ENCODE data around the gene SNAP47. TPM values are rescaled to one million over a fixed set of nuclear protein-coding genes. Genes with fewer than 3 reads are reported as not detected.

SNAP47 gene
- total RNA-seq, 1 experiment from 2014 or later = 39.4 TPM

- Mint-ChIP-seq H3K36me3 (ENCODE audit: insufficient read depth, unreplicated experiment) (no peaks in the 10 kb centered on the region), H3K27me3 (ENCODE audit: unreplicated experiment) (no peaks in the 10 kb centered on the region), H3K27ac (ENCODE audit: unreplicated experiment) (no peak overlapping the region), H3K4me1 (ENCODE audit: low read depth, unreplicated experiment) (no peaks in the 10 kb centered on the region), H3K9me3 (ENCODE audit: low read depth, unreplicated experiment) (no peaks in the 10 kb centered on the region), H3K4me3 (ENCODE audit: low read depth, unreplicated experiment) (no peak overlapping the region)
- BruUV-seq (replicated peaks) = no TSS peak
- TF ChIP-seq, protein P1, sequence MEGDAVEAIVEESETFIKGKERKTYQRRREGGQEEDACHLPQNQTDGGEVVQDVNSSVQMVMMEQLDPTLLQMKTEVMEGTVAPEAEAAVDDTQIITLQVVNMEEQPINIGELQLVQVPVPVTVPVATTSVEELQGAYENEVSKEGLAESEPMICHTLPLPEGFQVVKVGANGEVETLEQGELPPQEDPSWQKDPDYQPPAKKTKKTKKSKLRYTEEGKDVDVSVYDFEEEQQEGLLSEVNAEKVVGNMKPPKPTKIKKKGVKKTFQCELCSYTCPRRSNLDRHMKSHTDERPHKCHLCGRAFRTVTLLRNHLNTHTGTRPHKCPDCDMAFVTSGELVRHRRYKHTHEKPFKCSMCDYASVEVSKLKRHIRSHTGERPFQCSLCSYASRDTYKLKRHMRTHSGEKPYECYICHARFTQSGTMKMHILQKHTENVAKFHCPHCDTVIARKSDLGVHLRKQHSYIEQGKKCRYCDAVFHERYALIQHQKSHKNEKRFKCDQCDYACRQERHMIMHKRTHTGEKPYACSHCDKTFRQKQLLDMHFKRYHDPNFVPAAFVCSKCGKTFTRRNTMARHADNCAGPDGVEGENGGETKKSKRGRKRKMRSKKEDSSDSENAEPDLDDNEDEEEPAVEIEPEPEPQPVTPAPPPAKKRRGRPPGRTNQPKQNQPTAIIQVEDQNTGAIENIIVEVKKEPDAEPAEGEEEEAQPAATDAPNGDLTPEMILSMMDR (IDR thresholded peaks at IDR 0.05; ENCODE audit: unreplicated experiment) = no peak
- intact Hi-C loops (cut with micrococcal nuclease; ENCODE audit: unreplicated experiment) = no loop called here
- DNase-seq = no peak
- CTCF ChIA-PET = interaction anchor here (0.7 kb wide), 1 partner anchor 478 kb away, joined by 3 read pairs; no protein-coding TSS in a partner anchor
Observed at GRCh38 chr1:227771771-227772170, 36.5 kb downstream of the SNAP47 start.

DNA sequence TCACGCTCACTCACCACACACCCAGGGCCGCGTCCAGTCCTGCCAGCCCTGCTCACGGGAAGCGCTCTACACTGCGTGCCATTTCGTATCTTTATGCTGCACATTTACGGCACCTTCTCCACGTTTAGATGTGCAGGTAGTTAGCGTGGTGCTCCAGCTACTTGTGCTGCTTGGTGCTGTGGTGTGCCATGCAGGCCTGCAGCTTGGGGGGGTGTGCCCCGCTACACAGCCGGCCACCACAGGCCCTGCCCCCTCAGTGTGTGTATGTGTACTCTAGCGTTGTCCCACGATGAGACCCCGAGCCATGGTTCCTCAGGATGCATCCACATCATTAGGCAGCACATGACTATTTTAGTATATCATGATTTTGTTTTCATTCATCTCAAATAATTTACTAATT, 38.3 kb downstream of the SNAP47 start:
- no peak overlapping the region for H3K27ac Mint-ChIP-seq (ENCODE audit: unreplicated experiment)
- no TSS peak for BruUV-seq (replicated peaks)
- intact Hi-C loops (cut with micrococcal nuclease; ENCODE audit: unreplicated experiment) = no loop called here
- CTCF ChIA-PET = no interaction called here
- TF ChIP-seq, protein P1 (IDR thresholded peaks at IDR 0.05; ENCODE audit: unreplicated experiment) = no peak
- no peaks in the 10 kb centered on the region for H3K36me3 Mint-ChIP-seq (ENCODE audit: insufficient read depth, unreplicated experiment)
- H3K4me1 Mint-ChIP-seq (ENCODE audit: low read depth, unreplicated experiment) = no peaks in the 10 kb centered on the region
- no peak for DNase-seq
- H3K27me3 Mint-ChIP-seq (ENCODE audit: unreplicated experiment) = no peaks in the 10 kb centered on the region
- no peak overlapping the region for H3K4me3 Mint-ChIP-seq (ENCODE audit: low read depth, unreplicated experiment)
- no peaks in the 10 kb centered on the region for H3K9me3 Mint-ChIP-seq (ENCODE audit: low read depth, unreplicated experiment)

DNA sequence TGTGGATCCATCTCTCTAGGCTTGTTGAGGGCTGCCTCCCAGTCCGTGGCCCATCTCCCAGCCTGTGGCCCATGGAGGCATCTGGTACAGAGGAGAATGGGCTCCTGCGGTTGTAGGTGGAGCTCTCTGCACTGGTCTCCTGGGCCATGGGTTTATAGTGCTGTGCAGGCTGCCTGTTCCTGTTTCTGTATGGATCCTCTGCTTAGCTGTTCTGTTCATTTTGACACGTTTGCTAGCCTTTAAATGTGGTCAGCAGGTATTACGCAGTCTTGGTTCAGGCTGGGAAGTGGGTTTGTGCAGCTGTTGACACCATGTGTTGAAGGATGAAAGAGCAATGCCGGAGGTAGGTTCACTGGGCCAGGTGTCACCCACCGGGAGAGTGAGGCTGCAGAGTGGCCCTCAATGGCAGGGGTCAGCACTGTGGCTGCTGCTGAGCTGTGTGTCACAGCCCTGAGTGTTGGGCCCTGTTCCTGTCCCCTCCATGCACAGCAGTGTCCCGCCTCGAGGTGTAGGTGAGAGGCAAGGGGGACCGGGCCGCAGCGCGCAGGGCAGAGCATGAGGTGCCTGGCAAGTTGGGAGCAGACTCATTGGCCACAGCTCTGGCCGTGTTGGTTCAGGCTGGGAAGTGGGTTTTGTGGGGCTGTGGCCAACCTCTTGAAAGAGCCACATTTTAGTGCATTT, 39.0 kb downstream of the SNAP47 start:
- Mint-ChIP-seq H3K9me3 (ENCODE audit: low read depth, unreplicated experiment) (no peaks in the 10 kb centered on the region), H3K27me3 (ENCODE audit: unreplicated experiment) (no peaks in the 10 kb centered on the region), H3K4me1 (ENCODE audit: low read depth, unreplicated experiment) (no peaks in the 10 kb centered on the region), H3K36me3 (ENCODE audit: insufficient read depth, unreplicated experiment) (no peaks in the 10 kb centered on the region), H3K27ac (ENCODE audit: unreplicated experiment) (no peak overlapping the region), H3K4me3 (ENCODE audit: low read depth, unreplicated experiment) (no peak overlapping the region)
- TF ChIP-seq, protein P1 (IDR thresholded peaks at IDR 0.05; ENCODE audit: unreplicated experiment) = no peak
- no TSS peak for BruUV-seq (replicated peaks)
- no peak for DNase-seq
- intact Hi-C loops (cut with micrococcal nuclease; ENCODE audit: unreplicated experiment) = no loop called here
- CTCF ChIA-PET = no interaction called here

DNA sequence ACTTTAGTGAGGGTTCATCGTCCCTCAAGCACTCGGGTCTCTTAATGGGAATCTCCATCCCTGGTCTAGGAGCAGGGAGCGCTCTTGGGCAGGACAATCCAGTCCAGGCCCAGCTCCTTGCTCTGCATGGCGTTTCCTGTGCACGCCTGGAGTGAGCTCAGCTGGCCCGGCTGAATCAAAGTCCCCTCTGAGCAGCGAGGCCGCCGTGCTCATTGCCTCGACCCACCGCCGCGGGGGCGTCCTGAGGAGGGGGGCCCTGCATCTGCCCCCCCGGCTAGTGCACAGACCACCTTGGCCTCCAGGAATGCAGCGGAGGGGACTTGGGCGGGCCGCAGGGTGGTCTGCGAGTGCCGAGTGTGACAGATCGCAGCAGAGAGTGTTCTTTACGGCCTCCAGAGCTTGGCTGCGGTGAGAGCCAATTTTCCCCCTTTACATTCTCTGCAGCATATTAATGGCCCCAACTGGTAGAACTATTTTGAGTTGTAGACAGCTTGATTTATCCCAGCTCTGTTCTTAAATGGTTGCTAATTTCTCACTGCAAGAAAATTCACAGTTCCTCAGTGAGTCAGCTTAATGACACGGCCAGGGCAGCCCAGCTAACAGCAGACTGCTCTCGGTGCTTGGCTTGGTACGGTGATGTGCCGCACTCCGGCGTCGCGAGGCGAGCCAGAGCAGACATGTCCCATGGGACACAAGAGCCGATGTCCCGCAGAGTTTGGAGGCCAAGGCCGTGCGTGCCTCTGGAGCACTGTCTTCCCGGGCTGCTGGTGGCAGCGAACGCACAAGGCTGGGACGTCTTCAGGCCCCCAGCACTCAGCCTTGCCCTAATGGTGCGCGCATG, 39.8 kb downstream of the SNAP47 start:
- no peaks in the 10 kb centered on the region for H3K27me3 Mint-ChIP-seq (ENCODE audit: unreplicated experiment)
- H3K27ac Mint-ChIP-seq (ENCODE audit: unreplicated experiment) = no peak overlapping the region
- no peak for DNase-seq
- no peaks in the 10 kb centered on the region for H3K4me1 Mint-ChIP-seq (ENCODE audit: low read depth, unreplicated experiment)
- no peaks in the 10 kb centered on the region for H3K9me3 Mint-ChIP-seq (ENCODE audit: low read depth, unreplicated experiment)
- intact Hi-C loops (cut with micrococcal nuclease; ENCODE audit: unreplicated experiment) = no loop called here
- BruUV-seq (replicated peaks) = no TSS peak
- H3K4me3 Mint-ChIP-seq (ENCODE audit: low read depth, unreplicated experiment) = no peak overlapping the region
- TF ChIP-seq, protein P1 (IDR thresholded peaks at IDR 0.05; ENCODE audit: unreplicated experiment) = no peak
- no peaks in the 10 kb centered on the region for H3K36me3 Mint-ChIP-seq (ENCODE audit: insufficient read depth, unreplicated experiment)
- CTCF ChIA-PET = no interaction called here

All from Calu3 (cell line).